Kidney (tissue), 14 donors: ENCODE results near the gene FAM53B. TPM values are rescaled to one million over a fixed set of nuclear protein-coding genes. Genes with fewer than 3 reads are reported as not detected.

Experiments
- DNase-seq, 5 donors: peaks; one replicate each; pipeline ENCODE4 v3.0.0-alpha.2; 2013 to 2020
- FAIRE-seq: peaks from 2 replicates; lab custom pipeline; 2012; peaks lifted over from hg19 to GRCh38; lab: Jason Lieb, UNC
- H3K27ac ChIP-seq, 2 donors: one replicate each; pipeline ENCODE4 v1.7.0; 2013; ENCODE audit warnings: low read depth in 2 of 2, low read length in 2 of 2, inconsistent platforms in 1 of 2
- H3K27me3 ChIP-seq: one replicate; pipeline ENCODE4 v1.7.1; 2013; ENCODE audit warnings: low read length, inconsistent platforms; ENCODE audit not compliant: control insufficient read depth, insufficient read depth
- H3K36me3 ChIP-seq, 3 donors: one replicate each; pipeline versions ENCODE4 v1.7.0 to v1.7.1; 2013; ENCODE audit warnings: low read length in 3 of 3, control low read depth in 1 of 3, inconsistent platforms in 1 of 3; ENCODE audit not compliant: insufficient read depth in 3 of 3, control insufficient read depth in 2 of 3
- H3K4me1 ChIP-seq, 3 donors: one replicate each; pipeline versions ENCODE4 v1.7.0 to v1.7.1; 2013; ENCODE audit warnings: low read length in 3 of 3, inconsistent platforms in 1 of 3, low read depth in 1 of 3; ENCODE audit not compliant: control insufficient read depth in 2 of 3, insufficient read depth in 2 of 3
- H3K4me3 ChIP-seq, 3 donors: one replicate each; pipeline versions ENCODE4 v1.7.0 to v1.8.1; 2013; ENCODE audit warnings: low read length in 3 of 3, control low read depth in 1 of 3, inconsistent platforms in 1 of 3
- H3K9ac ChIP-seq, 3 donors: one replicate each; pipeline versions ENCODE4 v1.7.0 to v1.7.1; 2013; ENCODE audit warnings: low read length in 3 of 3, control low read depth in 1 of 3, inconsistent platforms in 1 of 3
- H3K9me3 ChIP-seq, 3 donors: one replicate each; pipeline versions ENCODE4 v1.7.0 to v1.7.1; 2013; ENCODE audit warnings: low read length in 3 of 3, control low read depth in 1 of 3, inconsistent platforms in 1 of 3; ENCODE audit not compliant: control insufficient read depth in 2 of 3, insufficient read depth in 1 of 3
- CTCF ChIP-seq: IDR thresholded peaks from 3 replicates; pipeline ENCODE4 v1.5.1; 2012; ENCODE audit warnings: mild to moderate bottlenecking, moderate library complexity, borderline replicate concordance; ENCODE audit not compliant: insufficient read depth; ENCODE audit errors: extremely low read depth
- intact Hi-C: fragments of 100-400 bp; cut with DNase I; formaldehyde crosslinking; loops from one replicate; pipeline ENCODE4 v1.11.1; 2022
- polyA plus RNA-seq: library from polyadenylated mRNA; stranded (reverse); fragments of 350-450 nt; fragmentation: Illumina TruSeq; extraction: RNeasy Lipid Tissue Mini Kit (QIAGEN cat#74804); gene quantifications from one replicate; pipeline ENCODE4 v1.2.3, GENCODE V29; 2014; ENCODE audit warnings: low read depth, low replicate concordance; ENCODE audit not compliant: insufficient read depth
- total RNA-seq: library from RNA; stranded (reverse); fragmentation: NEBNext Ultra II Directional; extraction: Animal tissue kit (Norgen Biotek cat#: 25700); gene quantifications from one replicate; pipeline ENCODE4 v1.2.1, GENCODE V29; 2021
- donor health status: control.
- donor health status: control.
- donor health status: control.
- donor health status: control.
- donor health status: control.
- donor health status: DM: yes; HTN: yes; CAD: no.
- donor health status: Normal renal cell carcinoma (clear cell type).

FAM53B gene
- total and polyA plus RNA-seq, 2 donors from 2014 or later: 11.8 to 30.0 TPM

DNA sequence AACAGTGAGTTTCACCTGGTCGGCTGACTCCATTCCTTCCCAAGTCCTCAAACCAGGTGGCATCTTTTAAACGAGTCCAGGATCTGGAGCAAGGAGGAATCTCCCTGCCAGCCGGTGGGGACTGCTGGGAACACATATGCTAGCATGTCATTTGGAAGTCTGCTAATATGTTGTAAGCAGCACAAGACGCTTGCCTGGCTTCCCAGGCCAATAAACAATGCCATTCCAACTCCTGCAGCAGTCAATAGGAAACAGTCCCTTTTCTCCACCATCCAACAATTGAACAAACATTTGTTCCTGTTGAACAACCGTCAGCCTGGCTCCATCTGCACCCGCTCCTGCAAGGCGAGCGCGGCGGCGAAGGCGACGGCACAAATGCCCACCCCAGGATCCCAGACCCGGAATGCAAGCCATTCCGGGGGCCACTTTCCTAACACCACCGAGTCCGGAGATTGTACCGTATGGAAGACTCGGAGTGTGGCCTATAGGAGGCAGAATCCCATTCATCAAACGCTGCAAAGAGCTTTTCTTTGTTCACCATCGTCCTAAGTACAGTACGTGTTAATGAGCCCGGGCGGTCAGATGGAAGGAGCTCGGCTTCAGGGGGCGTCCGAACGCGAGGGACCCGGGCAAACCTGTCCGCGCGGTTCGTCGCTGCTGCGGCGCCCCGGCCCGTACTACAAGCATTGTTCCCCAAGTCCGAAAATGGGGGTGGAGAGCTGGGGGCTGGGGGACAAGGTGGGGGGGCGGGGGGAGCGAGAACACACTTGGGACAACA lies 1.6 kb downstream of the FAM53B start:
- Histone ChIP-seq H3K27ac (peak overlapping the region; percentile 81 to 90), H3K4me1 (peaks cover 21 to 49% (median 47%) of the 10 kb centered on the region in 3 donors), H3K9me3 (no peaks in the 10 kb centered on the region), H3K4me3 (peak overlapping the region; percentile 62 to 65 (median 62)), H3K9ac (peak overlapping the region in 2 of 3 donors; percentile 9 to 60), H3K36me3 (no peaks in the 10 kb centered on the region), H3K27me3 (no peaks in the 10 kb centered on the region)
- TF ChIP-seq CTCF: no peak
- FAIRE-seq (no peak), DNase-seq (peak in 4 of 5 donors; percentile 59 to 83 (median 76))
- intact Hi-C loops: loop anchor here (10.0 kb wide), 1 partner anchor 208 kb away; no protein-coding TSS in a partner anchor

DNA sequence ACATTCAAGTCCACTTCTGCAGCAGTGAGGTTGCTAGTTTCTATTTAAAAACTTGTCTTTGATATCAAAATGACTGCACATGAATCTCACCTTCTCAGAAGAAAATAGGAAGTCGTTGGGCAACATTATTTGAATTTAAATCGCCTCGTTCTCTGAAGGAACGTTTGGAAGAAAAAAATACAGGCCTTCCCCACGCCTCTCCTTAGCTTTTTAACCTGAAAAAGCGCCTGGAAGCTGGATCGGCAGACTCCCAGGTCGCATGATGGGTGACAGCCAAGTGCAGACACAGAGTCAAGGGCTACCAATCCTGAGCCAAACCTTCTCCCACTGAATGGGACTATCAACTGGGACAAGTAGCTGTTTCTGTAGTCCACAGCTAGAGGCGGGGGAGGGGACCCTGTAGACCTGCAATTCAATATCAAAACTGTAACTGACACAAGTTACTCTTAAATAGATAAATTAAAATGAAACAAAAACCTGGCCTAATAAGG lies 2.2 kb downstream of the FAM53B start:
- intact Hi-C loops: loop anchor here (10.0 kb wide), 1 partner anchor 207 kb away; no protein-coding TSS in a partner anchor

DNA sequence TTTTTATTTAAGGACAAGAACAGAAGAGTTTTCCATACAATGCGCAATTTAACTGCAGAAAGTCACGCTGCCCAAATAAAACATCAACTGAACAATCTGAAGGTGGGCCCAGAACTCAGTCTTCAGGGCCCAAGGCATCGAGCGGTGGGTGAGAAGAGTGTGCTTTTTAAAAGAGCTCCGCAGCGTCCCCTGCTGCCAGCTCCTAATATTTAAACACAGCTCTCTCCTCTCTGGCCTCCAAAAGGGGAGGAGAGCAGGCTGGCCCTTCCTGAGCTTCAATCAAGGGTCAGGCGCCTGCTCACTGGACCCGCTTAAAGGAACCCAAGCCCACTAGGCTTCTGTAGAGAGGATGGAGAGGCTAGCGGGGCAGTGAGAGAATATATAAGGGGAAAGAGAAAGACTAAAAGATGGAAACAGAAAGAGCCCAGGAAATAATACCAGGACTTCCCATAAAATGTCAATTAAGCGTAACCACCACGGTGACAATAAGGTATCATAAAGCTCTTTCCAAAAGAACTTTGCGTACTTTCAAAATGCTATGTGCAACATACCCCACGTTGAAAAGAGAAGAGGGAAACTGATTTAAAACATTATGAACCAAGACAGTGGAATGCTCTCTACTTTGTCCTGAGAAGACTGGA lies 2.8 kb downstream of the FAM53B start:
- H3K9ac ChIP-seq: peak overlapping the region in 1 of 3 donors; percentile 60
- no peaks in the 10 kb centered on the region for H3K27me3 ChIP-seq
- H3K4me3 ChIP-seq: peak overlapping the region; percentile 30 to 62 (median 48)
- H3K36me3 ChIP-seq: no peaks in the 10 kb centered on the region
- TF ChIP-seq CTCF: peak; percentile 98
- intact Hi-C loops: loop anchor here (10.0 kb wide), 1 partner anchor 207 kb away; no protein-coding TSS in a partner anchor
- H3K4me1 ChIP-seq: peaks cover 25 to 61% (median 59%) of the 10 kb centered on the region in 3 donors
- no peaks in the 10 kb centered on the region for H3K9me3 ChIP-seq
- FAIRE-seq (no peak), DNase-seq (peak; percentile 88 to 96 (median 92))
- H3K27ac ChIP-seq: peak overlapping the region; percentile 81 to 90

More for the DNA sequence above, 2.2 kb downstream of the FAM53B start:
- DNase-seq: peak in 2 of 5 donors; percentile 39 to 72
- peaks cover 25 to 56% (median 54%) of the 10 kb centered on the region in 3 donors for H3K4me1 ChIP-seq
- no peaks in the 10 kb centered on the region for H3K27me3 ChIP-seq
- H3K9ac ChIP-seq: peak overlapping the region in 1 of 3 donors; percentile 60
- H3K9me3 ChIP-seq: no peaks in the 10 kb centered on the region
- H3K36me3 ChIP-seq: no peaks in the 10 kb centered on the region
- no peak for FAIRE-seq
- H3K4me3 ChIP-seq: peak overlapping the region; percentile 30 to 62 (median 62)
- no peak for TF ChIP-seq CTCF
- H3K27ac ChIP-seq: peak overlapping the region; percentile 81 to 90
